ENCODE data around the gene TEAD3.
A peak's percentile ranks its signal among the peaks of the same experiment; 100 is the strongest.
"Not testable (repeated sequence)": the region's sequence is repeated elsewhere in the genome, so short reads cannot be mapped to it uniquely, and the experiment has no call there.

Gene TEAD3

GRCh38 chr6:35532126-35532525, 35.2 kb upstream of the TEAD3 start:
- Histone ChIP-seq H3K36me3 (ENCODE audit: insufficient read depth, low read length) (no peaks in the 10 kb centered on the region), H3K27ac (no peak overlapping the region), H3K4me3 (no peak overlapping the region), H3K9ac (ENCODE audit: insufficient read length) (no peak overlapping the region), H3K9me3 (ENCODE audit: low read depth, low read length) (no peaks in the 10 kb centered on the region)
- no peak for TF ChIP-seq EZH2 (IDR thresholded peaks at IDR 0.05)
- TF ChIP-seq FOXP2 (optimal IDR thresholded peaks at IDR 0.05; ENCODE audit: control extremely low read depth, extremely low read length, insufficient read depth): no peak
- TF ChIP-seq POLR2AphosphoS5 (IDR thresholded peaks at IDR 0.05; ENCODE audit: borderline replicate concordance, low read depth, low read length): no peak
- DNase-seq (ENCODE audit: low read depth, low spot score): no peak

- DNase-seq (ENCODE audit: low read depth, low spot score): no peak
- no peak overlapping the region for H3K4me3 ChIP-seq
- H3K9me3 ChIP-seq (ENCODE audit: low read depth, low read length): no peaks in the 10 kb centered on the region
- H3K36me3 ChIP-seq (ENCODE audit: insufficient read depth, low read length): no peaks in the 10 kb centered on the region
- H3K27ac ChIP-seq: no peak overlapping the region
- no peak for TF ChIP-seq EZH2 (IDR thresholded peaks at IDR 0.05)
- no peak for TF ChIP-seq POLR2AphosphoS5 (IDR thresholded peaks at IDR 0.05; ENCODE audit: borderline replicate concordance, low read depth, low read length)
- TF ChIP-seq FOXP2 (optimal IDR thresholded peaks at IDR 0.05; ENCODE audit: control extremely low read depth, extremely low read length, insufficient read depth): no peak
- no peak overlapping the region for H3K9ac ChIP-seq (ENCODE audit: insufficient read length)
Observed at GRCh38 chr6:35524380-35525020, 27.6 kb upstream of the TEAD3 start.

GRCh38 chr6:35522660-35523658, 26.1 kb upstream of the TEAD3 start:
- no peaks in the 10 kb centered on the region for H3K9me3 ChIP-seq (ENCODE audit: low read depth, low read length)
- no peaks in the 10 kb centered on the region for H3K36me3 ChIP-seq (ENCODE audit: insufficient read depth, low read length)
- TF ChIP-seq EZH2 (IDR thresholded peaks at IDR 0.05): no peak
- TF ChIP-seq POLR2AphosphoS5 (IDR thresholded peaks at IDR 0.05; ENCODE audit: borderline replicate concordance, low read depth, low read length): no peak
- TF ChIP-seq FOXP2 (optimal IDR thresholded peaks at IDR 0.05; ENCODE audit: control extremely low read depth, extremely low read length, insufficient read depth): no peak
- no peak overlapping the region for H3K4me3 ChIP-seq
- DNase-seq (ENCODE audit: low read depth, low spot score): peak; percentile 1
- H3K27ac ChIP-seq: no peak overlapping the region
- H3K9ac ChIP-seq (ENCODE audit: insufficient read length): no peak overlapping the region

GRCh38 chr6:35522151-35522550, 25.3 kb upstream of the TEAD3 start:
- Histone ChIP-seq H3K9ac (ENCODE audit: insufficient read length) (no peak overlapping the region), H3K4me3 (no peak overlapping the region), H3K9me3 (ENCODE audit: low read depth, low read length) (no peaks in the 10 kb centered on the region), H3K27ac (no peak overlapping the region), H3K36me3 (ENCODE audit: insufficient read depth, low read length) (no peaks in the 10 kb centered on the region)
- TF ChIP-seq EZH2 (IDR thresholded peaks at IDR 0.05): no peak
- TF ChIP-seq POLR2AphosphoS5 (IDR thresholded peaks at IDR 0.05; ENCODE audit: borderline replicate concordance, low read depth, low read length): no peak
- TF ChIP-seq FOXP2 (optimal IDR thresholded peaks at IDR 0.05; ENCODE audit: control extremely low read depth, extremely low read length, insufficient read depth): no peak
- DNase-seq (ENCODE audit: low read depth, low spot score): no peak

GRCh38 chr6:35521235-35521634, 24.4 kb upstream of the TEAD3 start:
- H3K36me3 ChIP-seq (ENCODE audit: insufficient read depth, low read length): no peaks in the 10 kb centered on the region
- TF ChIP-seq POLR2AphosphoS5 (IDR thresholded peaks at IDR 0.05; ENCODE audit: borderline replicate concordance, low read depth, low read length) (no peak), FOXP2 (optimal IDR thresholded peaks at IDR 0.05; ENCODE audit: control extremely low read depth, extremely low read length, insufficient read depth) (no peak), EZH2 (IDR thresholded peaks at IDR 0.05) (no peak)
- no peak overlapping the region for H3K4me3 ChIP-seq
- no peak overlapping the region for H3K27ac ChIP-seq
- H3K9me3 ChIP-seq (ENCODE audit: low read depth, low read length): no peaks in the 10 kb centered on the region
- no peak for DNase-seq (ENCODE audit: low read depth, low spot score)
- no peak overlapping the region for H3K9ac ChIP-seq (ENCODE audit: insufficient read length)

- TF ChIP-seq EZH2 (IDR thresholded peaks at IDR 0.05) (no peak), POLR2AphosphoS5 (IDR thresholded peaks at IDR 0.05; ENCODE audit: borderline replicate concordance, low read depth, low read length) (no peak), FOXP2 (optimal IDR thresholded peaks at IDR 0.05; ENCODE audit: control extremely low read depth, extremely low read length, insufficient read depth) (no peak)
- Histone ChIP-seq H3K4me3 (no peak overlapping the region), H3K9me3 (ENCODE audit: low read depth, low read length) (no peaks in the 10 kb centered on the region), H3K9ac (ENCODE audit: insufficient read length) (no peak overlapping the region), H3K36me3 (ENCODE audit: insufficient read depth, low read length) (no peaks in the 10 kb centered on the region), H3K27ac (no peak overlapping the region)
- DNase-seq (ENCODE audit: low read depth, low spot score): no peak
Observed at GRCh38 chr6:35519313-35520015, 22.6 kb upstream of the TEAD3 start.

- no peaks in the 10 kb centered on the region for H3K9me3 ChIP-seq (ENCODE audit: low read depth, low read length)
- no peak overlapping the region for H3K4me3 ChIP-seq
- no peak overlapping the region for H3K27ac ChIP-seq
- H3K9ac ChIP-seq (ENCODE audit: insufficient read length): no peak overlapping the region
- TF ChIP-seq FOXP2 (optimal IDR thresholded peaks at IDR 0.05; ENCODE audit: control extremely low read depth, extremely low read length, insufficient read depth): no peak
- TF ChIP-seq POLR2AphosphoS5 (IDR thresholded peaks at IDR 0.05; ENCODE audit: borderline replicate concordance, low read depth, low read length): no peak
- no peak for TF ChIP-seq EZH2 (IDR thresholded peaks at IDR 0.05)
- no peaks in the 10 kb centered on the region for H3K36me3 ChIP-seq (ENCODE audit: insufficient read depth, low read length)
- no peak for DNase-seq (ENCODE audit: low read depth, low spot score)
Observed at GRCh38 chr6:35518566-35519312, 21.9 kb upstream of the TEAD3 start.

GRCh38 chr6:35517978-35518377, 21.1 kb upstream of the TEAD3 start:
- not testable (repeated sequence) for DNase-seq (ENCODE audit: low read depth, low spot score); H3K9ac ChIP-seq (ENCODE audit: insufficient read length); H3K9me3 ChIP-seq (ENCODE audit: low read depth, low read length); H3K36me3 ChIP-seq (ENCODE audit: insufficient read depth, low read length); H3K27ac ChIP-seq; H3K4me3 ChIP-seq
